Endothelial cell of umbilical vein (primary cell): Measurements from ENCODE around the gene RIMBP2. TPM values are rescaled to one million over a fixed set of nuclear protein-coding genes. Genes with fewer than 3 reads are reported as not detected.

Source experiments
- BruUV-seq: library from RNA; stranded (reverse); fragments of 400-500 nt; replicated peaks from 2 replicates; lab custom pipeline; 2021; lab: Mats Ljungman, UMichigan
- CTCF ChIA-PET: fragments of 300-600, 350-600 bp; sonication (Branson Sonifier 250); formaldehyde crosslinking; loops from one replicate; lab custom pipeline; 2021; ENCODE audit warnings: antibody characterized with exemption, inconsistent platforms; lab: Charles Lee
- POLR2A ChIA-PET: fragments of 300-600, 350-600 bp; sonication (Branson Sonifier 250); formaldehyde crosslinking; loops from one replicate; lab custom pipeline; 2021; ENCODE audit warnings: antibody characterized with exemption, inconsistent platforms; lab: Charles Lee
- DNase-seq: peaks from one replicate; pipeline ENCODE4 v3.0.0-alpha.2; 2011; ENCODE audit warnings: low read depth, low spot score
- FAIRE-seq: peaks from 2 replicates; lab custom pipeline; 2011; peaks lifted over from hg19 to GRCh38; lab: Jason Lieb, UNC
- H2AFZ ChIP-seq: 2 replicates; pipeline ENCODE4 v1.6.0; 2012; ENCODE audit warnings: low read depth, low read length, control low read depth, inconsistent platforms
- H3K27ac ChIP-seq: 2 replicates; pipeline ENCODE4 v1.5.1; 2011; ENCODE audit warnings: low read depth, mild to moderate bottlenecking, control low read depth, low read length, moderate library complexity; ENCODE audit not compliant: insufficient read depth
- H3K27me3 ChIP-seq, 2 experiments: 2 replicates each; pipeline versions ENCODE4 v1.6.0 to v1.6.1; 2011; ENCODE audit warnings: low read length in 2 of 2, mixed read lengths in 1 of 2; ENCODE audit not compliant: control insufficient read depth in 2 of 2, insufficient read depth in 2 of 2
- H3K36me3 ChIP-seq, 2 experiments: 2 replicates in 1 of 2; 3 replicates in 1 of 2; pipeline ENCODE4 v1.5.1; 2011; ENCODE audit warnings: low read length in 2 of 2, mild to moderate bottlenecking in 1 of 2, moderate library complexity in 1 of 2; ENCODE audit not compliant: control insufficient read depth in 2 of 2, insufficient read depth in 2 of 2; ENCODE audit errors: extremely low read depth in 1 of 2
- H3K4me1 ChIP-seq: 3 replicates; pipeline ENCODE4 v1.5.1; 2011; ENCODE audit warnings: mild to moderate bottlenecking, low read length; ENCODE audit not compliant: control insufficient read depth, insufficient read depth; ENCODE audit errors: extremely low read depth
- H3K4me2 ChIP-seq: 2 replicates; pipeline ENCODE4 v1.6.1; 2011; ENCODE audit warnings: low read length, control low read depth, mixed read lengths; ENCODE audit not compliant: insufficient read depth
- H3K4me3 ChIP-seq, 3 experiments: fragments of 200-600 bp in 1 of 3; sonication (generic), shearing (Covaris generic) in 1 of 3; replicated peaks in 1 of 3; 2 replicates each; pipeline ENCODE4 v1.5.1; 2011 to 2016; ENCODE audit warnings: control low read depth in 3 of 3, low read length in 3 of 3, mild to moderate bottlenecking in 2 of 3, inconsistent platforms in 1 of 3, low read depth in 1 of 3, moderate library complexity in 1 of 3; ENCODE audit not compliant: insufficient read depth in 1 of 3
- H3K79me2 ChIP-seq: 2 replicates; pipeline ENCODE4 v1.6.0; 2012; ENCODE audit warnings: low read length, inconsistent platforms; ENCODE audit not compliant: control insufficient read depth, insufficient read depth
- H3K9ac ChIP-seq: replicated peaks from 2 replicates; pipeline ENCODE3; 2011; ENCODE audit warnings: low read length, control low read depth; ENCODE audit not compliant: insufficient read depth; ENCODE audit errors: extremely low read depth
- H3K9me1 ChIP-seq: replicated peaks from 3 replicates; pipeline ENCODE4 v1.6.0; 2011; ENCODE audit warnings: mild to moderate bottlenecking, low read length; ENCODE audit not compliant: control insufficient read depth, insufficient read depth; ENCODE audit errors: extremely low read depth
- H3K9me3 ChIP-seq: replicated peaks from 2 replicates; pipeline ENCODE4 v1.5.1; 2012; ENCODE audit warnings: low read length, inconsistent platforms; ENCODE audit not compliant: control insufficient read depth, insufficient read depth
- H4K20me1 ChIP-seq: replicated peaks from 2 replicates; pipeline ENCODE3; 2011; ENCODE audit warnings: mild to moderate bottlenecking, low read length; ENCODE audit not compliant: control insufficient read depth, insufficient read depth; ENCODE audit errors: extremely low read depth
- CTCF ChIP-seq, 2 donors: IDR thresholded peaks; 1 replicate in 1 of 2; 2 replicates in 1 of 2; pipeline ENCODE4 v1.5.1; 2011; ENCODE audit warnings: low read length in 2 of 2, mild to moderate bottlenecking in 2 of 2, moderate library complexity in 2 of 2, control low read depth in 1 of 2, inconsistent platforms in 1 of 2, low read depth in 1 of 2; ENCODE audit not compliant: insufficient read depth in 1 of 2; ENCODE audit errors: extremely low read depth in 1 of 2
- EZH2 ChIP-seq: IDR thresholded peaks from 2 replicates; pipeline ENCODE4 v1.6.1; 2012; ENCODE audit warnings: borderline replicate concordance, low read depth, mild to moderate bottlenecking, moderate library complexity, low read length, inconsistent platforms; ENCODE audit not compliant: severe bottlenecking
- FOS ChIP-seq: IDR thresholded peaks from 2 replicates; pipeline ENCODE4 v1.6.1; 2011; ENCODE audit warnings: mild to moderate bottlenecking, low read length, moderate library complexity, borderline replicate concordance; ENCODE audit not compliant: insufficient read depth
- GATA2 ChIP-seq: IDR thresholded peaks from 2 replicates; pipeline ENCODE4 v1.7.0; 2011; ENCODE audit warnings: low read depth, mild to moderate bottlenecking, moderate library complexity, mixed read lengths, low read length; ENCODE audit not compliant: insufficient read length, insufficient read depth
- JUN ChIP-seq: IDR thresholded peaks from 2 replicates; pipeline ENCODE4 v1.6.1; 2011; ENCODE audit warnings: borderline replicate concordance, low read depth; ENCODE audit not compliant: insufficient read length, insufficient read depth
- MAX ChIP-seq: IDR thresholded peaks from 2 replicates; pipeline ENCODE4 v1.6.1; 2011; ENCODE audit not compliant: insufficient read depth, insufficient read length
- MYC ChIP-seq: IDR thresholded peaks from one replicate; pipeline ENCODE4 v1.6.1; 2011; ENCODE audit warnings: mild to moderate bottlenecking, low read depth, low read length
- POLR2A ChIP-seq: IDR thresholded peaks from 2 replicates; pipeline ENCODE4 v1.6.1; 2012; ENCODE audit warnings: low read depth, mild to moderate bottlenecking, control low read depth, low read length
- POLR2AphosphoS5 ChIP-seq: IDR thresholded peaks from 2 replicates; pipeline ENCODE4 v1.6.1; 2012; ENCODE audit warnings: low read depth, mild to moderate bottlenecking, control low read depth, low read length, moderate library complexity; ENCODE audit not compliant: insufficient read depth
- dilution Hi-C: fragments of 300-500 bp; cut with MboI; formaldehyde crosslinking; loops from one replicate; pipeline ENCODE4 v1.15.0; 2019; ENCODE audit warnings: low sequenced_read_pairs; ENCODE audit not compliant: extremely low pct_ligation_motif_present
- intact Hi-C: fragments of 100-400 bp; cut with micrococcal nuclease; formaldehyde crosslinking; loops from one replicate; pipeline ENCODE4 v1.10.0; 2022
- polyA plus RNA-seq, 4 experiments: library from polyadenylated mRNA; depleted of rRNA in 3 of 4; stranded (reverse) in 3 of 4; unstranded in 1 of 4; fragments of >200 nt; gene quantifications; 2 replicates each; pipeline versions ENCODE4 v1.2.1 to v1.2.3, GENCODE V29; 2011 to 2012; ENCODE audit warnings: missing spikeins in 1 of 4
- total RNA-seq: library from RNA; stranded (reverse); gene quantifications from 2 replicates; pipeline ENCODE4 v1.2.3, GENCODE V29; 2021

The RIMBP2 gene
- total and polyA plus RNA-seq, 2 donors (not counting 3 experiments of a cell fraction or from before 2014, with no cell fraction given): 0.04 TPM; not detected in 1

DNA sequence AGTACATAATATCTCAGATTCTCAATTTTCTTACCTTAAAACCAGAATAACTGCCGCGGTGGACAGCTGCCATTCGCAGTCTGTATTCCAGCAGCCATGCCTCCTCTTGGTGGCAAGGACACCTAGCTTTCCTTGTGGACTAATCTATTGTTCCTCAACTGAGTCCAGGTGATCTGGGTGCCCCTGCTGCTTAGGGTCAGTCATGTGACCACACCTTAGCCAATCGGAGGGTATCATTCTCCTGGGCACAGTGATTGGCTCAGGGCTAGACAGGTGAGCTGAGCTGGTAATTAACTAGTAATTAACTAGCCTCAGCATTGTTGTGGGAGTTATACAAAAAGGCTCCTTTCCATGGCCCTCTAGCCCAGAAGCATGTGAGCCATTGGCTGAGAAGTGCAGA is 55.0 kb downstream of the RIMBP2 start:
- intact Hi-C loops (no loop called here), dilution Hi-C loops (no loop called here)
- no peaks in the 10 kb centered on the region for H3K79me2 ChIP-seq
- BruUV-seq: no TSS peak
- H3K9me1 ChIP-seq: no peaks in the 10 kb centered on the region
- no peak overlapping the region for H3K4me2 ChIP-seq
- H4K20me1 ChIP-seq: no peaks in the 10 kb centered on the region
- ChIA-PET CTCF (no interaction called here), POLR2A (no interaction called here)
- H3K36me3 ChIP-seq: no peaks in the 10 kb centered on the region
- no peak overlapping the region for H3K9ac ChIP-seq
- TF ChIP-seq POLR2A: no peak
- TF ChIP-seq MYC: no peak
- TF ChIP-seq EZH2: no peak
- no peak for TF ChIP-seq FOS
- TF ChIP-seq CTCF (IDR thresholded peaks at IDR 0.05; ENCODE audit: extremely low read depth in 1 of 2, insufficient read depth in 1 of 2, low read depth in 1 of 2, low read length in 2 of 2): no peak
- no peak for TF ChIP-seq JUN
- no peak for TF ChIP-seq MAX
- no peak for TF ChIP-seq POLR2AphosphoS5
- no peak for TF ChIP-seq GATA2
- no peaks in the 10 kb centered on the region for H3K4me1 ChIP-seq
- no peaks in the 10 kb centered on the region for H3K27me3 ChIP-seq
- FAIRE-seq: no peak
- H3K4me3 ChIP-seq: no peak overlapping the region
- no peak overlapping the region for H3K27ac ChIP-seq
- no peak for DNase-seq
- H2AFZ ChIP-seq: no peak overlapping the region
- H3K9me3 ChIP-seq: peaks cover 2% of the 10 kb centered on the region
